H1 (cell line): ENCODE data around the gene PDE3A. TPM values are rescaled to one million over a fixed set of nuclear protein-coding genes. Genes with fewer than 3 reads are reported as not detected.

Experiments used
- CTCF ChIA-PET: fragments of 300-600 bp; sonication (Branson Sonifier 250); formaldehyde crosslinking; loops from one replicate; lab custom pipeline; 2021; ENCODE audit not compliant: partially characterized antibody; lab: Charles Lee
- POLR2A ChIA-PET: fragments of 300-600 bp; sonication (Branson Sonifier 250); formaldehyde crosslinking; loops from one replicate; lab custom pipeline; 2021; ENCODE audit warnings: inconsistent platforms; ENCODE audit not compliant: partially characterized antibody; lab: Charles Lee
- DNase-seq, 2 experiments: peaks; one replicate each; pipeline versions ENCODE4 v3.0.0 to v3.0.0-alpha.2; 2010 to 2022; ENCODE audit warnings: low spot score in 2 of 2, low read depth in 1 of 2, mixed read lengths in 1 of 2
- FAIRE-seq: peaks from 2 replicates; lab custom pipeline; 2011; peaks lifted over from hg19 to GRCh38; lab: Jason Lieb, UNC
- H2AFZ ChIP-seq: 2 replicates; pipeline ENCODE4 v1.8.1; 2012; ENCODE audit warnings: low read length, inconsistent platforms
- H2AK5ac ChIP-seq: 2 replicates; pipeline ENCODE4 v1.6.1; 2013; ENCODE audit warnings: low read depth, low read length
- H2BK120ac ChIP-seq: replicated peaks from 2 replicates; pipeline ENCODE3; 2013; ENCODE audit warnings: low read depth, low read length, inconsistent platforms
- H2BK12ac ChIP-seq: 2 replicates; pipeline ENCODE4 v1.6.1; 2013; ENCODE audit warnings: low read depth, low read length
- H2BK15ac ChIP-seq: 2 replicates; pipeline ENCODE4 v1.6.1; 2013; ENCODE audit warnings: low read length
- H2BK20ac ChIP-seq: 2 replicates; pipeline ENCODE4 v1.6.1; 2013; ENCODE audit warnings: low read length
- H2BK5ac ChIP-seq: 2 replicates; pipeline ENCODE4 v1.6.1; 2013; ENCODE audit warnings: low read depth, low read length
- H3K14ac ChIP-seq: 2 replicates; pipeline ENCODE4 v1.6.1; 2013; ENCODE audit warnings: inconsistent platforms; ENCODE audit not compliant: insufficient read length
- H3K18ac ChIP-seq: 2 replicates; pipeline ENCODE4 v1.6.1; 2013; ENCODE audit warnings: low read length; ENCODE audit errors: extremely low read depth
- H3K23ac ChIP-seq: 2 replicates; pipeline ENCODE4 v1.6.1; 2013; ENCODE audit warnings: inconsistent platforms; ENCODE audit not compliant: insufficient read length
- H3K23me2 ChIP-seq: 2 replicates; pipeline ENCODE4 v1.6.1; 2013; ENCODE audit warnings: low read depth, low read length
- H3K27ac ChIP-seq: 2 replicates; pipeline ENCODE4 v1.6.1; 2011; ENCODE audit warnings: low read depth, low read length, inconsistent platforms
- H3K27me3 ChIP-seq, 4 experiments: replicated peaks in 1 of 4; 1 replicate in 1 of 4; 2 replicates in 3 of 4; pipeline versions ENCODE4 v1.6.1 to v1.8.1; 2011 to 2013; ENCODE audit warnings: low read length in 3 of 4, mild to moderate bottlenecking in 3 of 4, inconsistent platforms in 2 of 4, mixed read lengths in 2 of 4, moderate library complexity in 1 of 4; ENCODE audit not compliant: control insufficient read depth in 3 of 4, insufficient read depth in 3 of 4; ENCODE audit errors: extremely low read depth in 1 of 4
- H3K36me3 ChIP-seq, 4 experiments: 2 replicates each; pipeline versions ENCODE4 v1.6.1 to v1.8.1; 2011 to 2013; ENCODE audit warnings: mild to moderate bottlenecking in 4 of 4, low read length in 3 of 4, moderate library complexity in 2 of 4, control low read depth in 1 of 4, inconsistent platforms in 1 of 4; ENCODE audit not compliant: insufficient read depth in 4 of 4, control insufficient read depth in 2 of 4
- H3K4ac ChIP-seq: replicated peaks from 2 replicates; pipeline ENCODE3; 2013; ENCODE audit warnings: low read length, low read depth, mixed read lengths, inconsistent platforms; ENCODE audit not compliant: insufficient read length
- H3K4me1 ChIP-seq, 4 experiments: replicated peaks in 1 of 4; 1 replicate in 1 of 4; 2 replicates in 3 of 4; pipeline versions ENCODE4 v1.6.1 to v1.8.1; 2011 to 2013; ENCODE audit warnings: low read length in 3 of 4, inconsistent platforms in 2 of 4, mixed read lengths in 1 of 4; ENCODE audit not compliant: insufficient read depth in 4 of 4, control insufficient read depth in 3 of 4
- H3K4me2 ChIP-seq, 2 experiments: 2 replicates each; pipeline versions ENCODE4 v1.6.1 to v1.8.1; 2011 to 2013; ENCODE audit warnings: low read depth in 2 of 2, low read length in 2 of 2, control low read depth in 1 of 2, inconsistent platforms in 1 of 2, mild to moderate bottlenecking in 1 of 2; ENCODE audit not compliant: insufficient read depth in 1 of 2
- H3K4me3 ChIP-seq, 4 experiments: fragments of 200-600, 300-600 bp in 1 of 4; sonication (generic), shearing (Covaris generic), sonication (Bioruptor Twin) in 1 of 4; 2 replicates each; pipeline versions ENCODE4 v1.5.1 to v1.8.1; 2011 to 2016; ENCODE audit warnings: low read length in 4 of 4, low read depth in 3 of 4, control low read depth in 2 of 4, inconsistent platforms in 2 of 4, mild to moderate bottlenecking in 2 of 4, mixed read lengths in 1 of 4, moderate library complexity in 1 of 4; ENCODE audit not compliant: insufficient read depth in 2 of 4; ENCODE audit errors: extremely low read depth in 1 of 4
- H3K56ac ChIP-seq: replicated peaks from 2 replicates; pipeline ENCODE3; 2013; ENCODE audit warnings: low read depth, mild to moderate bottlenecking, mixed read lengths, low read length, inconsistent platforms; ENCODE audit not compliant: insufficient read length
- H3K79me1 ChIP-seq: 2 replicates; pipeline ENCODE4 v1.6.1; 2013; ENCODE audit warnings: low read depth, low read length, control low read depth
- H3K79me2 ChIP-seq, 2 experiments: 2 replicates each; pipeline versions ENCODE4 v1.6.1 to v1.8.1; 2012 to 2013; ENCODE audit warnings: low read length in 2 of 2, mild to moderate bottlenecking in 2 of 2, inconsistent platforms in 1 of 2; ENCODE audit not compliant: insufficient read depth in 2 of 2, control insufficient read depth in 1 of 2
- H3K9ac ChIP-seq, 4 experiments: replicated peaks in 1 of 4; 1 replicate in 1 of 4; 2 replicates in 3 of 4; pipeline versions ENCODE4 v1.6.1 to v1.8.1; 2011 to 2013; ENCODE audit warnings: low read depth in 3 of 4, low read length in 3 of 4, control low read depth in 2 of 4, mild to moderate bottlenecking in 2 of 4, moderate library complexity in 2 of 4, inconsistent platforms in 1 of 4; ENCODE audit errors: extremely low read depth in 1 of 4
- H3K9me3 ChIP-seq, 2 experiments: 2 replicates each; pipeline versions ENCODE4 v1.6.1 to v1.8.1; 2012 to 2013; ENCODE audit warnings: mild to moderate bottlenecking in 2 of 2, moderate library complexity in 2 of 2, control low read depth in 1 of 2, inconsistent platforms in 1 of 2, low read depth in 1 of 2, low read length in 1 of 2, mixed read lengths in 1 of 2; ENCODE audit not compliant: insufficient read depth in 2 of 2
- H4K20me1 ChIP-seq, 2 experiments: replicated peaks in 1 of 2; 2 replicates each; pipeline versions ENCODE3 to v1.8.1; 2011 to 2013; ENCODE audit warnings: inconsistent platforms in 2 of 2, low read length in 2 of 2, mild to moderate bottlenecking in 1 of 2; ENCODE audit not compliant: insufficient read depth in 2 of 2, control insufficient read depth in 1 of 2
- H4K5ac ChIP-seq: 2 replicates; pipeline ENCODE4 v1.6.1; 2013; ENCODE audit warnings: low read length, low read depth, mixed read lengths, inconsistent platforms; ENCODE audit not compliant: insufficient read length
- H4K8ac ChIP-seq: 2 replicates; pipeline ENCODE4 v1.8.0; 2013; ENCODE audit warnings: mild to moderate bottlenecking, moderate library complexity, low read length, inconsistent platforms; ENCODE audit not compliant: insufficient read depth; ENCODE audit errors: extremely low read depth
- H4K91ac ChIP-seq: replicated peaks from 2 replicates; pipeline ENCODE3; 2013; ENCODE audit warnings: low read length, mixed read lengths, inconsistent platforms; ENCODE audit not compliant: insufficient read length
- CBX8 ChIP-seq: fragments of 300-800, 300-1000 bp; sonication (generic); IDR thresholded peaks from 2 replicates; pipeline ENCODE4 v1.7.1; 2016; ENCODE audit warnings: low read depth, low read length, borderline replicate concordance
- EP300 ChIP-seq, 2 experiments: IDR thresholded peaks; 1 replicate in 1 of 2; 2 replicates in 1 of 2; pipeline ENCODE4 v1.6.1; 2011 to 2012; ENCODE audit warnings: low read depth in 2 of 2, low read length in 2 of 2, mild to moderate bottlenecking in 2 of 2, borderline replicate concordance in 1 of 2, inconsistent platforms in 1 of 2, moderate library complexity in 1 of 2
- EZH2 ChIP-seq: fragments of 200-600 bp; sonication (generic); IDR thresholded peaks from 2 replicates; pipeline ENCODE4 v1.7.1; 2012; ENCODE audit warnings: low read depth, mild to moderate bottlenecking, moderate library complexity, low read length, inconsistent platforms; ENCODE audit not compliant: severe bottlenecking
- HDAC6 ChIP-seq: IDR thresholded peaks from one replicate; pipeline ENCODE4 v1.7.1; 2012; ENCODE audit warnings: low read depth, mild to moderate bottlenecking, inconsistent platforms, low read length, moderate library complexity
- JUND ChIP-seq: IDR thresholded peaks from 2 replicates; pipeline ENCODE4 v1.6.1; 2011; ENCODE audit warnings: mild to moderate bottlenecking, improper control_type of control experiment, low read length
- KDM4A ChIP-seq: IDR thresholded peaks from one replicate; pipeline ENCODE4 v1.7.1; 2012; ENCODE audit warnings: low read depth, mild to moderate bottlenecking, moderate library complexity, low read length, inconsistent platforms; ENCODE audit not compliant: severe bottlenecking
- NANOG ChIP-seq: IDR thresholded peaks from 2 replicates; pipeline ENCODE4 v1.6.1; 2011; ENCODE audit warnings: low read length, low read depth, mild to moderate bottlenecking, inconsistent platforms; ENCODE audit not compliant: insufficient read depth, poor library complexity, severe bottlenecking
- POU5F1 ChIP-seq: IDR thresholded peaks from 2 replicates; pipeline ENCODE4 v1.6.1; 2011; ENCODE audit warnings: low read depth, mild to moderate bottlenecking, low read length, moderate library complexity
- SP2 ChIP-seq: IDR thresholded peaks from 2 replicates; pipeline ENCODE4 v1.6.1; 2012; ENCODE audit warnings: mild to moderate bottlenecking, low read length, inconsistent platforms
- WGBS, 2 experiments: shearing (Covaris generic) in 1 of 2; methylation state at CpG; one replicate each; pipeline versions ENCODE4 v1.1.6 to v1.1.7; 2013 to 2015; ENCODE audit warnings: low lambda C conversion rate in 2 of 2, mixed read lengths in 2 of 2, inconsistent platforms in 1 of 2, low coverage in 1 of 2, missing lambda C conversion rate in 1 of 2; ENCODE audit not compliant: insufficient replicate concordance in 2 of 2, insufficient coverage in 1 of 2, insufficient read length in 1 of 2; ENCODE audit errors: extremely low coverage in 1 of 2, missing lambda C conversion rate in 1 of 2; 5-methylcytosine and 5-hydroxymethylcytosine counted together
- polyA plus RNA-seq, 7 experiments: library from polyadenylated mRNA; depleted of rRNA in 3 of 7; stranded (reverse) in 5 of 7; unstranded in 2 of 7; fragments of >200 nt in 5 of 7; fragments of 200-250 nt in 2 of 7; gene quantifications; 1 replicate in 5 of 7; 2 replicates in 1 of 7; 4 replicates in 1 of 7; pipeline versions ENCODE4 v1.2.1 to v1.2.3, GENCODE V29; 2011 to 2013; ENCODE audit warnings: missing spikeins in 2 of 7, mixed read lengths in 2 of 7
- total RNA-seq: library from RNA; stranded (reverse); fragmentation: NEBNext Ultra II Directional; extraction: Animal tissue kit (Norgen Biotek cat#: 25700); gene quantifications from 2 replicates; pipeline ENCODE4 v1.2.1, GENCODE V29; 2021
- TF ChIP-seq, protein P1 (sequence below): IDR thresholded peaks from 2 replicates; pipeline ENCODE4 v1.6.1; 2011; ENCODE audit warnings: low read length, improper control_type of control experiment

The PDE3A gene
- total and polyA plus RNA-seq, 2 of the 8 experiments (the other 6 are each of a cell fraction or from before 2014, with no cell fraction given) = 1.4 to 3.4 TPM

DNA sequence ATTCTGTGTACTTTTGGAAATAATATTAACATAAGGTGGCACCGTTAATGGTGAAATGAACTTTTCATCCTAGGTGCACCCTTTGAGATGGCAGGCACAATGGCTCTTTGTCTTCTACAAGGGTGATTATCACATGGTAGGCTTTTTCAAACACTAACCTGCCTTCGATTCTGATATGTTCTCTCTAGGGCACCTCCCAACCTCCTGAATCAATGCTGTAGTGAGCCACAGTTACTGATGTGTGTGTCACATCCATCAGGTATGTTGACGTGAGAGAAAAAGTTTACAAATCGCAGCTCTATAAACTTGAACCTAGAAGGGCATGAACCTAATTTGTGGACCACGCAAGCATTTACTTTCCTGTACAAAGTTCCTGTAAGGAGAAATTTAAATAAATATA lies 25.4 kb downstream of the PDE3A start:
- Histone ChIP-seq H3K4me1 (no peaks in the 10 kb centered on the region), H2BK15ac (no peak overlapping the region), H2AFZ (no peak overlapping the region), H3K27me3 (no peaks in the 10 kb centered on the region), H2BK5ac (no peak overlapping the region), H4K5ac (no peak overlapping the region), H3K14ac (no peak overlapping the region), H2BK120ac (no peak overlapping the region), H4K8ac (no peak overlapping the region)
- DNase-seq = no peak
- TF ChIP-seq CBX8 (no peak), NANOG (no peak), JUND (no peak), HDAC6 (no peak), KDM4A (no peak), EP300 (IDR thresholded peaks at IDR 0.05; ENCODE audit: borderline replicate concordance in 1 of 2, low read depth in 2 of 2, low read length in 2 of 2) (no peak), SP2 (no peak), EZH2 (no peak), POU5F1 (no peak)
- TF ChIP-seq, protein P1, sequence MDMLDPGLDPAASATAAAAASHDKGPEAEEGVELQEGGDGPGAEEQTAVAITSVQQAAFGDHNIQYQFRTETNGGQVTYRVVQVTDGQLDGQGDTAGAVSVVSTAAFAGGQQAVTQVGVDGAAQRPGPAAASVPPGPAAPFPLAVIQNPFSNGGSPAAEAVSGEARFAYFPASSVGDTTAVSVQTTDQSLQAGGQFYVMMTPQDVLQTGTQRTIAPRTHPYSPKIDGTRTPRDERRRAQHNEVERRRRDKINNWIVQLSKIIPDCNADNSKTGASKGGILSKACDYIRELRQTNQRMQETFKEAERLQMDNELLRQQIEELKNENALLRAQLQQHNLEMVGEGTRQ = no peak
- TF ChIP-seq, all 59 proteins: peak for 0
- peak; percentile 13 for FAIRE-seq
- Histone ChIP-seq H3K4me3 (no peak overlapping the region), H2BK20ac (no peak overlapping the region), H4K91ac (no peak overlapping the region), H3K23me2 (peaks cover 1% of the 10 kb centered on the region; the same call in 1 of the 2 replicates), H3K23ac (no peak overlapping the region), H3K4ac (no peak overlapping the region), H3K27ac (no peak overlapping the region), H3K18ac (no peak overlapping the region), H3K79me1 (no peaks in the 10 kb centered on the region), H2BK12ac (no peak overlapping the region), H3K56ac (no peak overlapping the region), H3K9ac (no peak overlapping the region), H3K36me3 (no peaks in the 10 kb centered on the region), H3K9me3 (no peaks in the 10 kb centered on the region), H4K20me1 (no peaks in the 10 kb centered on the region), H2AK5ac (no peak overlapping the region), H3K79me2 (no peaks in the 10 kb centered on the region), H3K4me2 (no peak overlapping the region)
- POLR2A ChIA-PET = no interaction called here
- CTCF ChIA-PET = no interaction called here
- 91% methylated on average over 5 of the region's 5 CpGs; no CpG with 5 or more reads in 1 of the 2 experiments for WGBS, 2 experiments
